ENCODE measurements around the gene STARD3.
A peak's percentile ranks its signal among the peaks of the same experiment; 100 is the strongest.

The STARD3 gene

GRCh38 chr17:39626171-39627046, 10.5 kb upstream of the STARD3 start, which contains the start of gene PPP1R1B:
PPP1R1B (plus strand) TSS chr17:39626952; CDS start chr17:39627393, 441 bp downstream.
- Histone ChIP-seq H3K4me3 (ENCODE audit: low read depth, low read length) (peak within 1 kb of the TSS; percentile 87), H3K9ac (ENCODE audit: low read depth, low read length) (no peak within 1 kb of the TSS), H3K27me3 (ENCODE audit: control insufficient read depth, insufficient read depth, low read length) (peaks cover 53% of the 10 kb centered on the region), H3K9me3 (ENCODE audit: control insufficient read depth, insufficient read depth, low read length) (no peaks in the 10 kb centered on the region), H3K36me3 (ENCODE audit: control insufficient read depth, insufficient read depth, low read length) (no peaks in the 10 kb centered on the region), H3K4me1 (ENCODE audit: control insufficient read depth, insufficient read depth, low read length) (peaks cover 27% of the 10 kb centered on the region)

- H3K4me1 ChIP-seq (ENCODE audit: control insufficient read depth, insufficient read depth, low read length), result peaks cover 33% of the 10 kb centered on the region
- H3K9me3 ChIP-seq (ENCODE audit: control insufficient read depth, insufficient read depth, low read length), result no peaks in the 10 kb centered on the region
- no peak overlapping the region for H3K9ac ChIP-seq (ENCODE audit: low read depth, low read length)
- H3K36me3 ChIP-seq (ENCODE audit: control insufficient read depth, insufficient read depth, low read length), result no peaks in the 10 kb centered on the region
- peak overlapping the region; percentile 87 for H3K4me3 ChIP-seq (ENCODE audit: low read depth, low read length)
- peaks cover 50% of the 10 kb centered on the region for H3K27me3 ChIP-seq (ENCODE audit: control insufficient read depth, insufficient read depth, low read length)
Observed at GRCh38 chr17:39627047-39627711, 9.8 kb upstream of the STARD3 start.

- Histone ChIP-seq H3K9me3 (ENCODE audit: control insufficient read depth, insufficient read depth, low read length) (no peaks in the 10 kb centered on the region), H3K36me3 (ENCODE audit: control insufficient read depth, insufficient read depth, low read length) (no peaks in the 10 kb centered on the region), H3K4me1 (ENCODE audit: control insufficient read depth, insufficient read depth, low read length) (peaks cover 37% of the 10 kb centered on the region), H3K4me3 (ENCODE audit: low read depth, low read length) (peak overlapping the region; percentile 87), H3K27me3 (ENCODE audit: control insufficient read depth, insufficient read depth, low read length) (peaks cover 48% of the 10 kb centered on the region), H3K9ac (ENCODE audit: low read depth, low read length) (no peak overlapping the region)
Observed at GRCh38 chr17:39627712-39628516, 9.0 kb upstream of the STARD3 start.

GRCh38 chr17:39628655-39629493, 8.1 kb upstream of the STARD3 start:
- Histone ChIP-seq H3K36me3 (ENCODE audit: control insufficient read depth, insufficient read depth, low read length) (no peaks in the 10 kb centered on the region), H3K4me3 (ENCODE audit: low read depth, low read length) (peak overlapping the region; percentile 37), H3K9ac (ENCODE audit: low read depth, low read length) (no peak overlapping the region), H3K9me3 (ENCODE audit: control insufficient read depth, insufficient read depth, low read length) (no peaks in the 10 kb centered on the region), H3K27me3 (ENCODE audit: control insufficient read depth, insufficient read depth, low read length) (peaks cover 40% of the 10 kb centered on the region), H3K4me1 (ENCODE audit: control insufficient read depth, insufficient read depth, low read length) (peaks cover 37% of the 10 kb centered on the region)

- no peak overlapping the region for H3K4me3 ChIP-seq (ENCODE audit: low read depth, low read length)
- H3K27me3 ChIP-seq (ENCODE audit: control insufficient read depth, insufficient read depth, low read length), result peaks cover 36% of the 10 kb centered on the region
- H3K4me1 ChIP-seq (ENCODE audit: control insufficient read depth, insufficient read depth, low read length), result peaks cover 39% of the 10 kb centered on the region
- H3K9ac ChIP-seq (ENCODE audit: low read depth, low read length), result no peak overlapping the region
- no peaks in the 10 kb centered on the region for H3K9me3 ChIP-seq (ENCODE audit: control insufficient read depth, insufficient read depth, low read length)
- no peaks in the 10 kb centered on the region for H3K36me3 ChIP-seq (ENCODE audit: control insufficient read depth, insufficient read depth, low read length)
Observed at GRCh38 chr17:39629494-39629880, 7.5 kb upstream of the STARD3 start.

- Histone ChIP-seq H3K4me1 (ENCODE audit: control insufficient read depth, insufficient read depth, low read length) (peaks cover 41% of the 10 kb centered on the region), H3K36me3 (ENCODE audit: control insufficient read depth, insufficient read depth, low read length) (no peaks in the 10 kb centered on the region), H3K27me3 (ENCODE audit: control insufficient read depth, insufficient read depth, low read length) (peaks cover 32% of the 10 kb centered on the region), H3K9ac (ENCODE audit: low read depth, low read length) (no peak overlapping the region), H3K4me3 (ENCODE audit: low read depth, low read length) (no peak overlapping the region), H3K9me3 (ENCODE audit: control insufficient read depth, insufficient read depth, low read length) (no peaks in the 10 kb centered on the region)
Observed at GRCh38 chr17:39629898-39630297, 7.0 kb upstream of the STARD3 start.

- Histone ChIP-seq H3K4me1 (ENCODE audit: control insufficient read depth, insufficient read depth, low read length) (peaks cover 51% of the 10 kb centered on the region), H3K9me3 (ENCODE audit: control insufficient read depth, insufficient read depth, low read length) (no peaks in the 10 kb centered on the region), H3K9ac (ENCODE audit: low read depth, low read length) (no peak overlapping the region), H3K36me3 (ENCODE audit: control insufficient read depth, insufficient read depth, low read length) (no peaks in the 10 kb centered on the region), H3K27me3 (ENCODE audit: control insufficient read depth, insufficient read depth, low read length) (peaks cover 17% of the 10 kb centered on the region), H3K4me3 (ENCODE audit: low read depth, low read length) (peak overlapping the region; percentile 30)
Observed at GRCh38 chr17:39631403-39631802, 5.5 kb upstream of the STARD3 start.

- Histone ChIP-seq H3K4me3 (ENCODE audit: low read depth, low read length) (no peak overlapping the region), H3K27me3 (ENCODE audit: control insufficient read depth, insufficient read depth, low read length) (peaks cover 14% of the 10 kb centered on the region), H3K9ac (ENCODE audit: low read depth, low read length) (no peak overlapping the region), H3K4me1 (ENCODE audit: control insufficient read depth, insufficient read depth, low read length) (peaks cover 55% of the 10 kb centered on the region), H3K36me3 (ENCODE audit: control insufficient read depth, insufficient read depth, low read length) (no peaks in the 10 kb centered on the region), H3K9me3 (ENCODE audit: control insufficient read depth, insufficient read depth, low read length) (no peaks in the 10 kb centered on the region)
Observed at GRCh38 chr17:39632153-39632941, 4.6 kb upstream of the STARD3 start.

GRCh38 chr17:39633570-39634183, 3.3 kb upstream of the STARD3 start:
- Histone ChIP-seq H3K9ac (ENCODE audit: low read depth, low read length) (no peak overlapping the region), H3K4me1 (ENCODE audit: control insufficient read depth, insufficient read depth, low read length) (peaks cover 59% of the 10 kb centered on the region), H3K9me3 (ENCODE audit: control insufficient read depth, insufficient read depth, low read length) (no peaks in the 10 kb centered on the region), H3K36me3 (ENCODE audit: control insufficient read depth, insufficient read depth, low read length) (no peaks in the 10 kb centered on the region), H3K27me3 (ENCODE audit: control insufficient read depth, insufficient read depth, low read length) (peaks cover 4% of the 10 kb centered on the region), H3K4me3 (ENCODE audit: low read depth, low read length) (no peak overlapping the region)

- Histone ChIP-seq H3K36me3 (ENCODE audit: control insufficient read depth, insufficient read depth, low read length) (no peaks in the 10 kb centered on the region), H3K4me3 (ENCODE audit: low read depth, low read length) (no peak overlapping the region), H3K27me3 (ENCODE audit: control insufficient read depth, insufficient read depth, low read length) (peaks cover 3% of the 10 kb centered on the region), H3K9me3 (ENCODE audit: control insufficient read depth, insufficient read depth, low read length) (no peaks in the 10 kb centered on the region), H3K9ac (ENCODE audit: low read depth, low read length) (no peak overlapping the region), H3K4me1 (ENCODE audit: control insufficient read depth, insufficient read depth, low read length) (peaks cover 57% of the 10 kb centered on the region)
Observed at GRCh38 chr17:39634384-39634871, 2.5 kb upstream of the STARD3 start.

All from iPS-15b (cell line).